CD8-positive, alpha-beta memory T cell (primary cell): Measurements from ENCODE around the gene TMEM95. TPM values are rescaled to one million over a fixed set of nuclear protein-coding genes. Genes with fewer than 3 reads are reported as not detected.

ENCODE experiments used
- CTCF ChIA-PET: fragments of 350-600 bp; sonication (Branson Sonifier 250); formaldehyde crosslinking; loops from one replicate; lab custom pipeline; 2021; ENCODE audit warnings: antibody characterized with exemption; lab: Charles Lee
- POLR2A ChIA-PET: fragments of 350-600 bp; sonication (Branson Sonifier 250); formaldehyde crosslinking; loops from one replicate; lab custom pipeline; 2021; ENCODE audit warnings: antibody characterized with exemption; lab: Charles Lee
- DNase-seq, 5 donors: peaks; one replicate each; pipeline versions ENCODE4 v3.0.0 to v3.0.0-alpha.2; 2020 to 2022; ENCODE audit warnings: mixed read lengths in 1 of 5
- H3K27ac ChIP-seq: one replicate; pipeline ENCODE4 v1.7.0; 2013; ENCODE audit warnings: low read depth, mild to moderate bottlenecking, low read length, moderate library complexity
- H3K27me3 ChIP-seq: 2 replicates; pipeline ENCODE4 v1.7.0; 2013; ENCODE audit warnings: low read length, mild to moderate bottlenecking; ENCODE audit not compliant: insufficient read depth, poor library complexity, severe bottlenecking
- H3K36me3 ChIP-seq: 2 replicates; pipeline ENCODE4 v1.7.0; 2013; ENCODE audit warnings: mild to moderate bottlenecking, low read length, moderate library complexity; ENCODE audit not compliant: insufficient read depth
- H3K4me1 ChIP-seq: 2 replicates; pipeline ENCODE4 v1.7.0; 2013; ENCODE audit warnings: mild to moderate bottlenecking, low read length, moderate library complexity; ENCODE audit not compliant: insufficient read depth
- H3K4me3 ChIP-seq: 2 replicates; pipeline ENCODE4 v1.7.0; 2013; ENCODE audit warnings: mild to moderate bottlenecking, low read length
- H3K9me3 ChIP-seq: 2 replicates; pipeline ENCODE4 v1.7.0; 2013; ENCODE audit warnings: mild to moderate bottlenecking, low read length
- H3K27ac Mint-ChIP-seq, 8 donors: one replicate each; pipeline ENCODE4 v1.8.0; 2020 to 2021; ENCODE audit warnings: mixed read lengths in 8 of 8, mild to moderate bottlenecking in 6 of 8, inconsistent platforms in 3 of 8, moderate library complexity in 3 of 8
- H3K27me3 Mint-ChIP-seq, 2 donors: one replicate each; pipeline ENCODE4 v1.8.0; 2020 to 2021; ENCODE audit warnings: mixed read lengths in 2 of 2, mild to moderate bottlenecking in 1 of 2, moderate library complexity in 1 of 2
- H3K36me3 Mint-ChIP-seq, 3 donors: one replicate each; pipeline ENCODE4 v1.8.0; 2020 to 2021; ENCODE audit warnings: mixed read lengths in 3 of 3, inconsistent platforms in 1 of 3, mild to moderate bottlenecking in 1 of 3
- H3K4me1 Mint-ChIP-seq, 3 donors: one replicate each; pipeline ENCODE4 v1.8.0; 2020 to 2021; ENCODE audit warnings: mixed read lengths in 3 of 3, inconsistent platforms in 1 of 3, mild to moderate bottlenecking in 1 of 3
- H3K4me3 Mint-ChIP-seq, 7 donors: one replicate each; pipeline ENCODE4 v1.8.0; 2020 to 2021; ENCODE audit warnings: mixed read lengths in 7 of 7, mild to moderate bottlenecking in 6 of 7, moderate library complexity in 4 of 7, inconsistent platforms in 2 of 7
- H3K9me3 Mint-ChIP-seq, 5 donors: one replicate each; pipeline ENCODE4 v1.8.0; 2020 to 2022; ENCODE audit warnings: mixed read lengths in 5 of 5, mild to moderate bottlenecking in 3 of 5, moderate library complexity in 2 of 5, inconsistent platforms in 1 of 5
- polyA plus RNA-seq: library from polyadenylated mRNA; unstranded; fragments of 300-500 nt; fragmentation: Illumina TruSeq; gene quantifications from one replicate; pipeline ENCODE4 v1.2.3, GENCODE V29; 2021
- total RNA-seq, 2 experiments: library from RNA; stranded (reverse); gene quantifications; one replicate each; pipeline ENCODE4 v1.2.3, GENCODE V29; 2021

The TMEM95 gene
- total and polyA plus RNA-seq, 3 experiments from 2014 or later: not detected

DNA sequence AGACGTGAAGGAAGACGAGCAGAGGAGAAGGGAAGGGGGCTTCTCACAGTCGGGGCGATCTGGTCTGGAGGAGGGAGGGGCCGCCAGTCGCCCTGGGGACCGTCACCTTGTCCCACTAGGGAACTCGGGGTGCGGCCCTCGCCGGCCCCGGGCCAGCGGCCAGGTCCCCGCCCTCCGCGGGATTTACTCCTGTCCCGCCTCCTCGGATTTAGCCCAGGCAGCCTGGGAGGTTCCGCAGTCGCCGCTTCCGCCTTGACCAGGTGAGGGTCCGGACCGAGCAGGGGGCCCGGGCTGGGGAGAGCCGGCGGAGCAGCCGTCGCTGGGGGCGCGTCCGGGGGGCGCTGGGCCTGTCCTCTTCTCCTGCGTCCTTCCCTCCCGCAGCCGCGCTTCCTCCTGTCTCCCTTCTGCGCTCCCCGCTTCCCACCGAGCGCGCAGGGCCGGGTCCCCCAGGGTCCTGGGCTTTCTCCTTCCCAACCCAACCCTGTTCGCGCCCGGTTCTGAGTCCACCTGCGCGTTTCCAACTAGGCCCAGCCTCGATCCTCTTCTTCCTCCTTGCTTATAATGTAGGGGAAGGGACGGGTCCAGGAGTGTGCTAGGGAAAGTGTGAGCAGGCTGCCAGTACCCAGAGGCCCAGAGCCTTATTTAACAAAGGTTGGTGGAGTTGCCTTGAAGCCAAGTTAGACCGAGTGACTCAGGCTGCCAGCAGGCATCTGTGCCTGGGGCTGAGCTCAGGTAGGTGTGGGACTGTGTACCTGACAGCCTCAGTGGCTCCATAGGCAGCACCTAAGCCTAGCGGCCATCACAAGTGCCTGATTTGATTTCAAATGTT lies 26.1 kb downstream of the TMEM95 start, which contains the start of gene TNK1:
Gene TNK1, plus strand, starts transcription at position 235 of the 829 bp plus-strand sequence. CDS start 1,838 bp downstream, outside the sequence.
- no peak for DNase-seq
- POLR2A ChIA-PET: interaction anchor here (0.5 kb wide), 1 partner anchor 235 kb away, joined by 3 read pairs; no protein-coding TSS in a partner anchor

DNA sequence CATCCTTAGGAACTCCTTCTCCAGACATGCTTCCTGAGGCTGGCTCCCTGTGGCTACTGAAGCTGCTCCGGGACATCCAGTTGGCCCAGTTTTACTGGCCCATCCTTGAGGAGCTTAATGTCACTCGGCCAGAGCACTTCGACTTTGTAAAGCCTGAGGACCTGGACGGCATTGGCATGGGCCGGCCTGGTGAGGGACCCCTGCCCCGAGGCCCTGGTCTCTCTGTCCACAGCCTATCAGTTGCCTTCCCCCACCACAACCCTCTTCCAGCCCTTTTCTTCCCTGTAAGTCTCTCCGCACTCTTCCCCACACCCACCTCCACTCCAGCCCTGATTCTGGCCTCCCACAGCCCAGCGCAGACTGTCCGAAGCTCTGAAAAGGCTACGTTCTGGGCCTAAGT lies 27.9 kb downstream of the TMEM95 start:
- H3K27me3 ChIP-seq: peaks cover 16% of the 10 kb centered on the region
- Mint-ChIP-seq H3K27ac (peak overlapping the region in 2 of 8 donors; percentile 9 to 43), H3K4me1 (peaks cover 12 to 16% (median 15%) of the 10 kb centered on the region in 3 donors), H3K27me3 (peaks cover 20 to 33% of the 10 kb centered on the region in 2 donors), H3K9me3 (peaks cover 0 to 5% (median 2%) of the 10 kb centered on the region in 5 donors), H3K4me3 (peak overlapping the region in 6 of 7 donors; percentile 3 to 87 (median 47)), H3K36me3 (peaks cover 0 to 11% (median 6%) of the 10 kb centered on the region in 3 donors)
- H3K4me1 ChIP-seq: peaks cover 13% of the 10 kb centered on the region
- no peak overlapping the region for H3K27ac ChIP-seq
- no peaks in the 10 kb centered on the region for H3K36me3 ChIP-seq
- no peak overlapping the region for H3K4me3 ChIP-seq
- ChIA-PET POLR2A (interaction anchor here (0.6 to 1.9 kb wide), 5 partner anchors 11 to 290 kb away, joined by 3 to 9 read pairs (median 4); partner anchors contain the start of genes PLSCR3 and TMEM102), CTCF (interaction anchor here (1.2 to 2.0 kb wide), 2 partner anchors 15 to 61 kb away, joined by 3 to 5 read pairs; no protein-coding TSS in a partner anchor)
- DNase-seq: no peak
- no peaks in the 10 kb centered on the region for H3K9me3 ChIP-seq

More for the DNA sequence above, 26.1 kb downstream of the TMEM95 start, which contains the start of gene TNK1:
- CTCF ChIA-PET: no interaction called here
- Histone ChIP-seq H3K27ac (peak within 1 kb of the TSS; percentile 9), H3K4me3 (no peak within 1 kb of the TSS), H3K36me3 (no peaks in the 10 kb centered on the region), H3K4me1 (peaks cover 13% of the 10 kb centered on the region), H3K27me3 (peaks cover 16% of the 10 kb centered on the region), H3K9me3 (no peaks in the 10 kb centered on the region)
- H3K4me3 Mint-ChIP-seq: peak within 1 kb of the TSS in 2 of 7 donors; percentile 40 to 60
- H3K9me3 Mint-ChIP-seq: peaks cover 0 to 5% (median 2%) of the 10 kb centered on the region in 5 donors
- H3K4me1 Mint-ChIP-seq: peaks cover 12 to 16% (median 15%) of the 10 kb centered on the region in 3 donors
- H3K27me3 Mint-ChIP-seq: peaks cover 25 to 46% of the 10 kb centered on the region in 2 donors
- peak within 1 kb of the TSS in 2 of 8 donors; percentile 20 to 33 for H3K27ac Mint-ChIP-seq
- H3K36me3 Mint-ChIP-seq: peaks cover 0 to 6% (median 1%) of the 10 kb centered on the region in 3 donors

DNA sequence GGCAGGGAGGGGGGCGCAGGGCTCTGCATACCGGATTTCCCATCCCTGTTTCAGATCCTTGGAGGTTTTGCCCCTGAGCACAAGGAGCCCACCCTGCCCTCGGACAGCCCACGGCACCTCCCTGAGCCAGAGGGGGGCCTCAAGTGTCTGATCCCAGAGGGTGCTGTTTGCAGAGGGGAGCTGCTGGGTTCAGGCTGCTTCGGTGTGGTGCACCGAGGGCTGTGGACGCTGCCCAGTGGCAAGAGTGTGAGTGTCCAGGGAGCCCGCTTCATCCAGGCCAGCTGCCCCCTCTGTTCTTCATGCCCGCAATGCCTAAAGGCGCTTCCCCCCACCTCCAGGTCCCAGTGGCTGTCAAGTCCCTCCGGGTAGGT lies 28.4 kb downstream of the TMEM95 start:
- H3K4me3 ChIP-seq: peak overlapping the region; percentile 83
- peak overlapping the region; percentile 79 for H3K27ac ChIP-seq

DNA sequence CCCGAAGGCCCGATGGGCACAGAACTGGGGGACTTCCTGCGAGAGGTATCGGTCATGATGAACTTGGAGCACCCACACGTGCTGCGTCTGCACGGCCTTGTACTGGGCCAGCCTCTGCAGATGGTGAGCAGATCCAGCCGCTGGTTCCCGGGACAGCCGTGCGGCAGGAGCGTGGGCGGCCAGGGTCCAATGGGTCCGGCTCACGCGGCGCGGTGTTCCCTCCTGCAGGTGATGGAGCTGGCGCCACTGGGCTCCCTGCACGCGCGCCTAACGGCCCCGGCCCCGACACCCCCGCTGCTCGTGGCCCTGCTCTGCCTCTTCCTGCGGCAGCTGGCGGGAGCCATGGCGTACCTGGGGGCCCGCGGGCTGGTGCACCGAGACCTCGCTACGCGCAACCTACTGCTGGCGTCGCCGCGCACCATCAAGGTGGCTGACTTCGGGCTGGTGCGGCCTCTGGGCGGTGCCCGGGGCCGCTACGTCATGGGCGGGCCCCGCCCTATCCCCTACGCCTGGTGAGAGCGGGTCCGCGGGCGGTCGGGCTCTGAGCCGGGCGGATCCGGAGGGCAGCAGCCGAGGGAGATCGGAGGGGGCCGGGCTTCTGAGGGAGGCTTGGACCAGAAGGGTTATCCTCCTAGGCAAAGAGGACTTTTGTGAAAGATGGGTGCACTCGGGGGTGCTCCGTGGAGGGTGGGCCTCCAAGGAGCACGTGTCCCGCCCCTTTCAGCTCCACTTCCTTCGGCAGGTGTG lies 29.0 kb downstream of the TMEM95 start:
- ChIA-PET CTCF (interaction anchor here (0.9 to 2.1 kb wide), 8 partner anchors 10 to 177 kb away, joined by 3 to 15 read pairs (median 4); partner anchors contain the start of genes PLSCR3 and TMEM102), POLR2A (interaction anchor here (0.7 to 1.9 kb wide), 15 partner anchors 9 to 100 kb away, joined by 3 to 16 read pairs (median 3); partner anchors contain the start of genes ACAP1, PLSCR3, POLR2A and TMEM102)
- Mint-ChIP-seq H3K9me3 (peaks cover 0 to 5% (median 2%) of the 10 kb centered on the region in 5 donors), H3K36me3 (peaks cover 0 to 19% (median 6%) of the 10 kb centered on the region in 3 donors), H3K27ac (peak overlapping the region; percentile 85 to 97 (median 92)), H3K27me3 (peaks cover 18 to 33% of the 10 kb centered on the region in 2 donors), H3K4me3 (peak overlapping the region; percentile 78 to 92 (median 87)), H3K4me1 (peaks cover 12 to 16% (median 15%) of the 10 kb centered on the region in 3 donors)
- Histone ChIP-seq H3K27ac (peak overlapping the region; percentile 79), H3K9me3 (no peaks in the 10 kb centered on the region), H3K36me3 (no peaks in the 10 kb centered on the region), H3K27me3 (peaks cover 16% of the 10 kb centered on the region), H3K4me1 (peaks cover 13% of the 10 kb centered on the region), H3K4me3 (peak overlapping the region; percentile 83)
- DNase-seq: peak; percentile 72 to 88 (median 80)

More for the DNA sequence above, 28.4 kb downstream of the TMEM95 start:
- Histone ChIP-seq H3K27me3 (peaks cover 16% of the 10 kb centered on the region), H3K4me1 (peaks cover 13% of the 10 kb centered on the region), H3K36me3 (no peaks in the 10 kb centered on the region), H3K9me3 (no peaks in the 10 kb centered on the region)
- H3K27ac Mint-ChIP-seq: peak overlapping the region in 5 of 8 donors; percentile 6 to 72 (median 57)
- DNase-seq: no peak
- peak overlapping the region in 6 of 7 donors; percentile 39 to 88 (median 82) for H3K4me3 Mint-ChIP-seq
- peaks cover 18 to 33% of the 10 kb centered on the region in 2 donors for H3K27me3 Mint-ChIP-seq
- H3K9me3 Mint-ChIP-seq: peaks cover 0 to 5% (median 2%) of the 10 kb centered on the region in 5 donors
- H3K4me1 Mint-ChIP-seq: peaks cover 12 to 16% (median 15%) of the 10 kb centered on the region in 3 donors
- ChIA-PET POLR2A (interaction anchor here (0.7 to 1.9 kb wide), 8 partner anchors 8 to 101 kb away, joined by 3 to 9 read pairs (median 4); partner anchors contain the start of genes POLR2A and TMEM102), CTCF (interaction anchor here (1.2 to 2.1 kb wide), 6 partner anchors 15 to 60 kb away, joined by 3 to 15 read pairs (median 4); partner anchors contain the start of gene TMEM102)
- H3K36me3 Mint-ChIP-seq: peaks cover 0 to 14% (median 6%) of the 10 kb centered on the region in 3 donors

DNA sequence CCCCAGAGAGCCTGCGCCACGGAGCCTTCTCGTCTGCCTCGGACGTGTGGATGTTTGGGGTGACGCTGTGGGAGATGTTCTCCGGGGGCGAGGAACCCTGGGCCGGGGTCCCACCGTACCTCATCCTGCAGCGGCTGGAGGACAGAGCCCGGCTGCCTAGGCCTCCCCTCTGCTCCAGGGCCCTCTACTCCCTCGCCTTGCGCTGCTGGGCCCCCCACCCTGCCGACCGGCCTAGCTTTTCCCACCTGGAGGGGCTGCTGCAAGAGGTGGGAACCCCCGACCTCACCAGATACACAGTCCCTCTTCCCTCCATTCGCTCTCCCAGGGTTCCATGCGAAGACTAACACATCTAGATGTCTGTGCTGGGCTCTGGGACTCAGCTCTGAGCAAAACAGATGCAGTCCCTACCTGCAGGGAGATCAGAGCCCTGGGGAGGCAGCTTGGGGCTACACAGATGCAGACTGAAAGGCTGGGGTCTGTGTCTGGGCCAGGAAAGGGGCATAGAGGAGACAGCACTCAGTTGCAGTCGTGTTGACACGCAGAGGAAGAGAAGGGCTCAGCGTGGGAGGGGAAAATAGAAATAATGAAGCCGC lies 29.6 kb downstream of the TMEM95 start:
- Mint-ChIP-seq H3K27ac (peak overlapping the region; percentile 85 to 97 (median 92)), H3K4me3 (peak overlapping the region; percentile 78 to 92 (median 87)), H3K27me3 (peaks cover 16 to 26% of the 10 kb centered on the region in 2 donors), H3K36me3 (peaks cover 0 to 26% (median 0%) of the 10 kb centered on the region in 3 donors), H3K9me3 (no peaks in the 10 kb centered on the region), H3K4me1 (peaks cover 12 to 16% (median 16%) of the 10 kb centered on the region in 3 donors)
- Histone ChIP-seq H3K4me3 (peak overlapping the region; percentile 83), H3K36me3 (peaks cover 4% of the 10 kb centered on the region), H3K27me3 (peaks cover 16% of the 10 kb centered on the region), H3K27ac (peak overlapping the region; percentile 79), H3K9me3 (no peaks in the 10 kb centered on the region), H3K4me1 (peaks cover 13% of the 10 kb centered on the region)
- POLR2A ChIA-PET: interaction anchor here (0.5 to 1.9 kb wide), 14 partner anchors 9 to 100 kb away, joined by 3 to 16 read pairs (median 4); partner anchors contain the start of genes ACAP1, PLSCR3, POLR2A and TMEM102
- CTCF ChIA-PET: interaction anchor here (0.9 to 2.1 kb wide), 8 partner anchors 9 to 176 kb away, joined by 3 to 15 read pairs (median 4); partner anchors contain the start of genes PLSCR3 and TMEM102
- no peak for DNase-seq

DNA sequence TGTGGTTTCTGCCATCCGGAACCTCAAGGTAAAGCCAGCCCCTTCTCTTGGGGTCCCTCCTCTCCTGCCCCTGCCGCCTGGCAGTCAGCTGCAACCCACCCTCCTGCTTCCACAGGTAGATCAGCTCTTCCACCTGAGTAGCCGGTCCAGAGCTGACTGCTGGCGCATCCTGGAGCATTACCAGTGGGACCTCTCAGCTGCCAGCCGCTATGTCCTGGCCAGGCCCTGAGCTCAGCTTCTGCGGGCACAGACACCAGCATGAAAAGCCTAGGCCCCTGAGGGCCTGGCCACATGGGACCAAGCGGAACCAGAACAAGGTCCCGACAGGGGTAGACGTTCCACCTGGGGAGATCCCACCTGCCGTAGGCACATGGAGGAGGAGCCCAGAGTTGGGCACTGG lies 33.9 kb downstream of the TMEM95 start:
- H3K27ac Mint-ChIP-seq: peak overlapping the region in 2 of 8 donors; percentile 37 to 72
- H3K4me3 Mint-ChIP-seq: peak overlapping the region in 1 of 7 donors; percentile 66
- ChIA-PET CTCF (interaction anchor here (0.8 to 1.4 kb wide), 3 partner anchors 15 to 48 kb away, joined by 3 to 4 read pairs (median 3); partner anchors contain the start of gene TMEM256), POLR2A (interaction anchor here (0.6 kb wide), 1 partner anchor 184 kb away, joined by 5 read pairs; no protein-coding TSS in a partner anchor)
- Histone ChIP-seq H3K27me3 (no peaks in the 10 kb centered on the region), H3K4me3 (no peak overlapping the region), H3K9me3 (no peaks in the 10 kb centered on the region), H3K27ac (no peak overlapping the region), H3K4me1 (peaks cover 35% of the 10 kb centered on the region), H3K36me3 (peaks cover 32% of the 10 kb centered on the region)
- H3K27me3 Mint-ChIP-seq: no peaks in the 10 kb centered on the region
- no peaks in the 10 kb centered on the region for H3K9me3 Mint-ChIP-seq
- DNase-seq: no peak
- peaks cover 21 to 44% (median 28%) of the 10 kb centered on the region in 3 donors for H3K4me1 Mint-ChIP-seq
- H3K36me3 Mint-ChIP-seq: peaks cover 0 to 60% (median 3%) of the 10 kb centered on the region in 3 donors
